ENCODE results near the gene MAEA. TPM values are rescaled to one million over a fixed set of nuclear protein-coding genes. Genes with fewer than 3 reads are reported as not detected.

The MAEA gene
- total and polyA plus RNA-seq, 10 of the 15 experiments (the other 5 are each of a cell fraction or from before 2014, with no cell fraction given), result 3.6 to 67.1 (median 54.6) TPM

DNA sequence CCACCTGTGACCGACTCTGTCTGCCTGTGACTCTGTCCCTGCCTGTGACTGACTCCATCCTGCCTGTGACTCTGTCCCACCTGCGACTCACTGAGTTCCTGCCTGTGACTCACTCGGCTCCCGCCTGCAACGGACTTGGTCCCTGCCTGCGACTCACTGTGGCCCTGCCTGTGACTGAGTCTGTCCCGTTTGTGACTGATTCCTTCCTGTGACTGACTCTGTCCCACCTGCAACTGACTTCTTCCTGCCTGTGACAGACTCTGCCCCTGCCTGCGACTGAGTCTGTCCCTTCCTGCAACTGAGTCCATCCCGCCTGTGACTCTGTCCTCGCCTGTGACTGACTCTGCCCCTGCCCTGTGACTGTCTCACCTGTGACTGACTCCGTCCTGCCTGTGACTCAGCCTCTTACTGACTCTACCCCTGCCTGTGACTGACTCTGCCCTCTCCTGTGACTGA, 47.7 kb downstream of the MAEA start:
- TF ChIP-seq, protein P1, sequence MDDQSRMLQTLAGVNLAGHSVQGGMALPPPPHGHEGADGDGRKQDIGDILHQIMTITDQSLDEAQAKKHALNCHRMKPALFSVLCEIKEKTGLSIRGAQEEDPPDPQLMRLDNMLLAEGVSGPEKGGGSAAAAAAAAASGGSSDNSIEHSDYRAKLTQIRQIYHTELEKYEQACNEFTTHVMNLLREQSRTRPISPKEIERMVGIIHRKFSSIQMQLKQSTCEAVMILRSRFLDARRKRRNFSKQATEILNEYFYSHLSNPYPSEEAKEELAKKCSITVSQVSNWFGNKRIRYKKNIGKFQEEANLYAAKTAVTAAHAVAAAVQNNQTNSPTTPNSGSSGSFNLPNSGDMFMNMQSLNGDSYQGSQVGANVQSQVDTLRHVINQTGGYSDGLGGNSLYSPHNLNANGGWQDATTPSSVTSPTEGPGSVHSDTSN (IDR thresholded peaks at IDR 0.05; ENCODE audit: insufficient replicate concordance, low read depth, low read length), result peak; percentile 46
- TF ChIP-seq NR2C1 (IDR thresholded peaks at IDR 0.05) (no peak), SREBF2 (IDR thresholded peaks at IDR 0.05; ENCODE audit: low read length) (no peak), PAX8 (IDR thresholded peaks at IDR 0.05) (no peak), YBX1 (IDR thresholded peaks at IDR 0.05) (no peak), SUZ12 (IDR thresholded peaks at IDR 0.05; ENCODE audit: unreplicated experiment) (no peak), MYB (IDR thresholded peaks at IDR 0.05; ENCODE audit: borderline replicate concordance, low read depth, low read length) (no peak), CREM (IDR thresholded peaks at IDR 0.05; ENCODE audit: low read depth) (no peak)
- TF ChIP-seq, protein P2, sequence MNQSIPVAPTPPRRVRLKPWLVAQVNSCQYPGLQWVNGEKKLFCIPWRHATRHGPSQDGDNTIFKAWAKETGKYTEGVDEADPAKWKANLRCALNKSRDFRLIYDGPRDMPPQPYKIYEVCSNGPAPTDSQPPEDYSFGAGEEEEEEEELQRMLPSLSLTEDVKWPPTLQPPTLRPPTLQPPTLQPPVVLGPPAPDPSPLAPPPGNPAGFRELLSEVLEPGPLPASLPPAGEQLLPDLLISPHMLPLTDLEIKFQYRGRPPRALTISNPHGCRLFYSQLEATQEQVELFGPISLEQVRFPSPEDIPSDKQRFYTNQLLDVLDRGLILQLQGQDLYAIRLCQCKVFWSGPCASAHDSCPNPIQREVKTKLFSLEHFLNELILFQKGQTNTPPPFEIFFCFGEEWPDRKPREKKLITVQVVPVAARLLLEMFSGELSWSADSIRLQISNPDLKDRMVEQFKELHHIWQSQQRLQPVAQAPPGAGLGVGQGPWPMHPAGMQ (IDR thresholded peaks at IDR 0.05; ENCODE audit: borderline replicate concordance), result no peak
- TF ChIP-seq, protein P3, sequence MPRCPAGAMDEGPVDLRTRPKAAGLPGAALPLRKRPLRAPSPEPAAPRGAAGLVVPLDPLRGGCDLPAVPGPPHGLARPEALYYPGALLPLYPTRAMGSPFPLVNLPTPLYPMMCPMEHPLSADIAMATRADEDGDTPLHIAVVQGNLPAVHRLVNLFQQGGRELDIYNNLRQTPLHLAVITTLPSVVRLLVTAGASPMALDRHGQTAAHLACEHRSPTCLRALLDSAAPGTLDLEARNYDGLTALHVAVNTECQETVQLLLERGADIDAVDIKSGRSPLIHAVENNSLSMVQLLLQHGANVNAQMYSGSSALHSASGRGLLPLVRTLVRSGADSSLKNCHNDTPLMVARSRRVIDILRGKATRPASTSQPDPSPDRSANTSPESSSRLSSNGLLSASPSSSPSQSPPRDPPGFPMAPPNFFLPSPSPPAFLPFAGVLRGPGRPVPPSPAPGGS (IDR thresholded peaks at IDR 0.05; ENCODE audit: borderline replicate concordance, insufficient read depth, low read depth, low read length, poor library complexity, severe bottlenecking), result peak; percentile 96
- H3K9ac ChIP-seq (ENCODE audit: control insufficient read depth, insufficient read depth, low read length), result no peak overlapping the region
- SMC1A ChIA-PET (ENCODE audit: uncharacterized antibody, unreplicated experiment), result no interaction called here
- intact Hi-C loops (cut with micrococcal nuclease; ENCODE audit: unreplicated experiment) (no loop called here), in situ Hi-C loops (cut with MboI) (no loop called here)
- H3K27ac ChIP-seq (ENCODE audit: control insufficient read depth, insufficient read depth), result no peak overlapping the region
- H3K79me2 ChIP-seq (ENCODE audit: control insufficient read depth, insufficient read depth, low read length), result no peaks in the 10 kb centered on the region
- POLR2A ChIA-PET, result no interaction called here
- no peaks in the 10 kb centered on the region for H4K20me1 ChIP-seq (ENCODE audit: control insufficient read depth, insufficient read depth)
- 87% methylated on average over 11 of the region's 11 CpGs for WGBS (ENCODE audit: insufficient coverage, insufficient replicate concordance, low lambda C conversion rate, missing lambda C conversion rate)
- CTCF ChIA-PET, result no interaction called here
- H3K4me1 ChIP-seq (ENCODE audit: control insufficient read depth, insufficient read depth, low read length), result no peaks in the 10 kb centered on the region
- FAIRE-seq (no peak), DNase-seq (ENCODE audit: low read depth, low spot score) (no peak), ATAC-seq (no peak)
- H3K4me3 ChIP-seq, result no peak overlapping the region
- no peak overlapping the region for H3K4me2 ChIP-seq (ENCODE audit: control insufficient read depth, insufficient read depth)
- H2AFZ ChIP-seq (ENCODE audit: control insufficient read depth, low read depth, low read length), result no peak overlapping the region
- peaks cover 25% of the 10 kb centered on the region in 2 experiments for H3K36me3 ChIP-seq (ENCODE audit: control insufficient read depth in 2 of 2, insufficient read depth in 2 of 2, low read length in 1 of 2)
- RAD21 ChIA-PET (ENCODE audit: unreplicated experiment), result no interaction called here
- BruUV-seq (replicated peaks), result no TSS peak
- H3K9me3 ChIP-seq (replicated peaks; ENCODE audit: control insufficient read depth, insufficient read depth, low read length), result no peaks in the 10 kb centered on the region; the same call in 2 of the 3 replicates
- H3K27me3 ChIP-seq (replicated peaks in 1 of 2; ENCODE audit: control insufficient read depth in 2 of 2, insufficient read depth in 2 of 2, low read length in 1 of 2), result no peaks in the 10 kb centered on the region

Data from GM12878 (cell line).